H1 (cell line): ENCODE results near the gene PARK7. TPM values are rescaled to one million over a fixed set of nuclear protein-coding genes. Genes with fewer than 3 reads are reported as not detected.

Experiments
- CTCF ChIA-PET: fragments of 300-600 bp; sonication (Branson Sonifier 250); formaldehyde crosslinking; loops from one replicate; lab custom pipeline; 2021; ENCODE audit not compliant: partially characterized antibody; lab: Charles Lee
- POLR2A ChIA-PET: fragments of 300-600 bp; sonication (Branson Sonifier 250); formaldehyde crosslinking; loops from one replicate; lab custom pipeline; 2021; ENCODE audit warnings: inconsistent platforms; ENCODE audit not compliant: partially characterized antibody; lab: Charles Lee
- DNase-seq, 2 experiments: peaks; one replicate each; pipeline versions ENCODE4 v3.0.0 to v3.0.0-alpha.2; 2010 to 2022; ENCODE audit warnings: low spot score in 2 of 2, low read depth in 1 of 2, mixed read lengths in 1 of 2
- FAIRE-seq: peaks from 2 replicates; lab custom pipeline; 2011; peaks lifted over from hg19 to GRCh38; lab: Jason Lieb, UNC
- H2AFZ ChIP-seq: 2 replicates; pipeline ENCODE4 v1.8.1; 2012; ENCODE audit warnings: low read length, inconsistent platforms
- H2AK5ac ChIP-seq: 2 replicates; pipeline ENCODE4 v1.6.1; 2013; ENCODE audit warnings: low read depth, low read length
- H2BK120ac ChIP-seq: replicated peaks from 2 replicates; pipeline ENCODE3; 2013; ENCODE audit warnings: low read depth, low read length, inconsistent platforms
- H2BK12ac ChIP-seq: 2 replicates; pipeline ENCODE4 v1.6.1; 2013; ENCODE audit warnings: low read depth, low read length
- H2BK15ac ChIP-seq: 2 replicates; pipeline ENCODE4 v1.6.1; 2013; ENCODE audit warnings: low read length
- H2BK20ac ChIP-seq: 2 replicates; pipeline ENCODE4 v1.6.1; 2013; ENCODE audit warnings: low read length
- H2BK5ac ChIP-seq: 2 replicates; pipeline ENCODE4 v1.6.1; 2013; ENCODE audit warnings: low read depth, low read length
- H3K14ac ChIP-seq: 2 replicates; pipeline ENCODE4 v1.6.1; 2013; ENCODE audit warnings: inconsistent platforms; ENCODE audit not compliant: insufficient read length
- H3K18ac ChIP-seq: 2 replicates; pipeline ENCODE4 v1.6.1; 2013; ENCODE audit warnings: low read length; ENCODE audit errors: extremely low read depth
- H3K23ac ChIP-seq: 2 replicates; pipeline ENCODE4 v1.6.1; 2013; ENCODE audit warnings: inconsistent platforms; ENCODE audit not compliant: insufficient read length
- H3K23me2 ChIP-seq: 2 replicates; pipeline ENCODE4 v1.6.1; 2013; ENCODE audit warnings: low read depth, low read length
- H3K27ac ChIP-seq: 2 replicates; pipeline ENCODE4 v1.6.1; 2011; ENCODE audit warnings: low read depth, low read length, inconsistent platforms
- H3K27me3 ChIP-seq, 4 experiments: replicated peaks in 1 of 4; 1 replicate in 1 of 4; 2 replicates in 3 of 4; pipeline versions ENCODE4 v1.6.1 to v1.8.1; 2011 to 2013; ENCODE audit warnings: low read length in 3 of 4, mild to moderate bottlenecking in 3 of 4, inconsistent platforms in 2 of 4, mixed read lengths in 2 of 4, moderate library complexity in 1 of 4; ENCODE audit not compliant: control insufficient read depth in 3 of 4, insufficient read depth in 3 of 4; ENCODE audit errors: extremely low read depth in 1 of 4
- H3K36me3 ChIP-seq, 4 experiments: 2 replicates each; pipeline versions ENCODE4 v1.6.1 to v1.8.1; 2011 to 2013; ENCODE audit warnings: mild to moderate bottlenecking in 4 of 4, low read length in 3 of 4, moderate library complexity in 2 of 4, control low read depth in 1 of 4, inconsistent platforms in 1 of 4; ENCODE audit not compliant: insufficient read depth in 4 of 4, control insufficient read depth in 2 of 4
- H3K4ac ChIP-seq: replicated peaks from 2 replicates; pipeline ENCODE3; 2013; ENCODE audit warnings: low read length, low read depth, mixed read lengths, inconsistent platforms; ENCODE audit not compliant: insufficient read length
- H3K4me1 ChIP-seq, 4 experiments: replicated peaks in 1 of 4; 1 replicate in 1 of 4; 2 replicates in 3 of 4; pipeline versions ENCODE4 v1.6.1 to v1.8.1; 2011 to 2013; ENCODE audit warnings: low read length in 3 of 4, inconsistent platforms in 2 of 4, mixed read lengths in 1 of 4; ENCODE audit not compliant: insufficient read depth in 4 of 4, control insufficient read depth in 3 of 4
- H3K4me2 ChIP-seq, 2 experiments: 2 replicates each; pipeline versions ENCODE4 v1.6.1 to v1.8.1; 2011 to 2013; ENCODE audit warnings: low read depth in 2 of 2, low read length in 2 of 2, control low read depth in 1 of 2, inconsistent platforms in 1 of 2, mild to moderate bottlenecking in 1 of 2; ENCODE audit not compliant: insufficient read depth in 1 of 2
- H3K4me3 ChIP-seq, 4 experiments: fragments of 200-600, 300-600 bp in 1 of 4; sonication (generic), shearing (Covaris generic), sonication (Bioruptor Twin) in 1 of 4; 2 replicates each; pipeline versions ENCODE4 v1.5.1 to v1.8.1; 2011 to 2016; ENCODE audit warnings: low read length in 4 of 4, low read depth in 3 of 4, control low read depth in 2 of 4, inconsistent platforms in 2 of 4, mild to moderate bottlenecking in 2 of 4, mixed read lengths in 1 of 4, moderate library complexity in 1 of 4; ENCODE audit not compliant: insufficient read depth in 2 of 4; ENCODE audit errors: extremely low read depth in 1 of 4
- H3K56ac ChIP-seq: replicated peaks from 2 replicates; pipeline ENCODE3; 2013; ENCODE audit warnings: low read depth, mild to moderate bottlenecking, mixed read lengths, low read length, inconsistent platforms; ENCODE audit not compliant: insufficient read length
- H3K79me1 ChIP-seq: 2 replicates; pipeline ENCODE4 v1.6.1; 2013; ENCODE audit warnings: low read depth, low read length, control low read depth
- H3K79me2 ChIP-seq, 2 experiments: 2 replicates each; pipeline versions ENCODE4 v1.6.1 to v1.8.1; 2012 to 2013; ENCODE audit warnings: low read length in 2 of 2, mild to moderate bottlenecking in 2 of 2, inconsistent platforms in 1 of 2; ENCODE audit not compliant: insufficient read depth in 2 of 2, control insufficient read depth in 1 of 2
- H3K9ac ChIP-seq, 4 experiments: replicated peaks in 1 of 4; 1 replicate in 1 of 4; 2 replicates in 3 of 4; pipeline versions ENCODE4 v1.6.1 to v1.8.1; 2011 to 2013; ENCODE audit warnings: low read depth in 3 of 4, low read length in 3 of 4, control low read depth in 2 of 4, mild to moderate bottlenecking in 2 of 4, moderate library complexity in 2 of 4, inconsistent platforms in 1 of 4; ENCODE audit errors: extremely low read depth in 1 of 4
- H3K9me3 ChIP-seq, 2 experiments: 2 replicates each; pipeline versions ENCODE4 v1.6.1 to v1.8.1; 2012 to 2013; ENCODE audit warnings: mild to moderate bottlenecking in 2 of 2, moderate library complexity in 2 of 2, control low read depth in 1 of 2, inconsistent platforms in 1 of 2, low read depth in 1 of 2, low read length in 1 of 2, mixed read lengths in 1 of 2; ENCODE audit not compliant: insufficient read depth in 2 of 2
- H4K20me1 ChIP-seq, 2 experiments: replicated peaks in 1 of 2; 2 replicates each; pipeline versions ENCODE3 to v1.8.1; 2011 to 2013; ENCODE audit warnings: inconsistent platforms in 2 of 2, low read length in 2 of 2, mild to moderate bottlenecking in 1 of 2; ENCODE audit not compliant: insufficient read depth in 2 of 2, control insufficient read depth in 1 of 2
- H4K5ac ChIP-seq: 2 replicates; pipeline ENCODE4 v1.6.1; 2013; ENCODE audit warnings: low read length, low read depth, mixed read lengths, inconsistent platforms; ENCODE audit not compliant: insufficient read length
- H4K8ac ChIP-seq: 2 replicates; pipeline ENCODE4 v1.8.0; 2013; ENCODE audit warnings: mild to moderate bottlenecking, moderate library complexity, low read length, inconsistent platforms; ENCODE audit not compliant: insufficient read depth; ENCODE audit errors: extremely low read depth
- H4K91ac ChIP-seq: replicated peaks from 2 replicates; pipeline ENCODE3; 2013; ENCODE audit warnings: low read length, mixed read lengths, inconsistent platforms; ENCODE audit not compliant: insufficient read length
- ASH2L ChIP-seq: fragments of 200-600, 300-600 bp; sonication (generic); IDR thresholded peaks from one replicate; pipeline ENCODE4 v1.7.1; 2017; ENCODE audit warnings: low read length
- CEBPB ChIP-seq: IDR thresholded peaks from 2 replicates; pipeline ENCODE4 v1.6.1; 2012; ENCODE audit warnings: low read depth, low read length
- CHD1 ChIP-seq: IDR thresholded peaks from 2 replicates; pipeline ENCODE4 v1.6.1; 2012; ENCODE audit warnings: low read depth, low read length, improper control_type of control experiment
- RBBP5 ChIP-seq: IDR thresholded peaks from 2 replicates; pipeline ENCODE4 v1.7.1; 2012; ENCODE audit warnings: low read depth, mild to moderate bottlenecking, inconsistent platforms, low read length, moderate library complexity, borderline replicate concordance
- SIRT6 ChIP-seq: IDR thresholded peaks from one replicate; pipeline ENCODE4 v1.7.1; 2012; ENCODE audit warnings: low read length, inconsistent platforms
- YY1 ChIP-seq: IDR thresholded peaks from 2 replicates; pipeline ENCODE4 v1.6.1; 2011; ENCODE audit warnings: low read depth, mild to moderate bottlenecking, low read length
- WGBS, 2 experiments: shearing (Covaris generic) in 1 of 2; methylation state at CpG; one replicate each; pipeline versions ENCODE4 v1.1.6 to v1.1.7; 2013 to 2015; ENCODE audit warnings: low lambda C conversion rate in 2 of 2, mixed read lengths in 2 of 2, inconsistent platforms in 1 of 2, low coverage in 1 of 2, missing lambda C conversion rate in 1 of 2; ENCODE audit not compliant: insufficient replicate concordance in 2 of 2, insufficient coverage in 1 of 2, insufficient read length in 1 of 2; ENCODE audit errors: extremely low coverage in 1 of 2, missing lambda C conversion rate in 1 of 2; 5-methylcytosine and 5-hydroxymethylcytosine counted together
- polyA plus RNA-seq, 7 experiments: library from polyadenylated mRNA; depleted of rRNA in 3 of 7; stranded (reverse) in 5 of 7; unstranded in 2 of 7; fragments of >200 nt in 5 of 7; fragments of 200-250 nt in 2 of 7; gene quantifications; 1 replicate in 5 of 7; 2 replicates in 1 of 7; 4 replicates in 1 of 7; pipeline versions ENCODE4 v1.2.1 to v1.2.3, GENCODE V29; 2011 to 2013; ENCODE audit warnings: missing spikeins in 2 of 7, mixed read lengths in 2 of 7
- total RNA-seq: library from RNA; stranded (reverse); fragmentation: NEBNext Ultra II Directional; extraction: Animal tissue kit (Norgen Biotek cat#: 25700); gene quantifications from 2 replicates; pipeline ENCODE4 v1.2.1, GENCODE V29; 2021
- TF ChIP-seq, protein P1 (sequence below): IDR thresholded peaks from 2 replicates; pipeline ENCODE4 v1.6.1; 2012; ENCODE audit warnings: inconsistent platforms

PARK7 gene
- total and polyA plus RNA-seq, 2 of the 8 experiments (the other 6 are each of a cell fraction or from before 2014, with no cell fraction given): 206 to 383 TPM

GRCh38 chr1:7948960-7949359 lies 12.6 kb upstream of the PARK7 start:
- Histone ChIP-seq H3K56ac (no peak overlapping the region), H2BK15ac (no peak overlapping the region), H3K27ac (no peak overlapping the region), H3K9me3 (peaks cover 0 to 2% of the 10 kb centered on the region in 2 experiments; a peak in 1 of 4 replicates), H3K14ac (no peak overlapping the region), H2BK120ac (no peak overlapping the region), H3K36me3 (no peaks in the 10 kb centered on the region), H4K8ac (no peak overlapping the region), H3K4me3 (no peak overlapping the region), H4K5ac (no peak overlapping the region), H2AFZ (0 out of 2 replicates have a peak overlapping the region, but pooled peaks have one; percentile 70), H3K23ac (no peak overlapping the region), H3K4ac (no peak overlapping the region), H4K20me1 (no peaks in the 10 kb centered on the region), H2BK5ac (no peak overlapping the region), H3K4me1 (no peaks in the 10 kb centered on the region), H3K23me2 (no peaks in the 10 kb centered on the region), H3K79me2 (no peaks in the 10 kb centered on the region), H2BK12ac (no peak overlapping the region), H3K9ac (no peak overlapping the region), H2BK20ac (no peak overlapping the region), H2AK5ac (no peak overlapping the region), H4K91ac (no peak overlapping the region), H3K27me3 (no peaks in the 10 kb centered on the region), H3K4me2 (no peak overlapping the region), H3K18ac (no peak overlapping the region), H3K79me1 (no peaks in the 10 kb centered on the region)
- POLR2A ChIA-PET: interaction anchor here (1.3 kb wide), 2 partner anchors 14 to 19 kb away, joined by 4 read pairs; no protein-coding TSS in a partner anchor
- CTCF ChIA-PET: interaction anchor here (0.6 to 1.9 kb wide), 7 partner anchors 26 to 365 kb away, joined by 3 to 6 read pairs (median 3); no protein-coding TSS in a partner anchor
- DNase-seq: no peak
- TF ChIP-seq CHD1 (no peak), YY1 (no peak), ASH2L (no peak), SIRT6 (no peak), CEBPB (no peak), RBBP5 (no peak)
- TF ChIP-seq, protein P1, sequence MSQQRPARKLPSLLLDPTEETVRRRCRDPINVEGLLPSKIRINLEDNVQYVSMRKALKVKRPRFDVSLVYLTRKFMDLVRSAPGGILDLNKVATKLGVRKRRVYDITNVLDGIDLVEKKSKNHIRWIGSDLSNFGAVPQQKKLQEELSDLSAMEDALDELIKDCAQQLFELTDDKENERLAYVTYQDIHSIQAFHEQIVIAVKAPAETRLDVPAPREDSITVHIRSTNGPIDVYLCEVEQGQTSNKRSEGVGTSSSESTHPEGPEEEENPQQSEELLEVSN: no peak
- FAIRE-seq: no peak
- 90% methylated on average over 5 of the region's 5 CpGs; no CpG with 5 or more reads in 1 of the 2 experiments for WGBS, 2 experiments
